ENCODE results near the gene ETV1.

Gene ETV1

GRCh38 chr7:13912715-13913278 lies 76.7 kb downstream of the ETV1 start:
- TF ChIP-seq FOXM1 (IDR thresholded peaks at IDR 0.05; ENCODE audit: borderline replicate concordance, low read depth) (no peak), USF1 (IDR thresholded peaks at IDR 0.05) (no peak), NFIC (IDR thresholded peaks at IDR 0.05) (no peak), ZBTB7A (IDR thresholded peaks at IDR 0.05; ENCODE audit: low read depth) (no peak), MAX (IDR thresholded peaks at IDR 0.05) (no peak), EP300 (IDR thresholded peaks at IDR 0.05; ENCODE audit: borderline replicate concordance) (no peak), RAD21 (IDR thresholded peaks at IDR 0.05; ENCODE audit: low read depth) (no peak)
- TF ChIP-seq, protein P1, sequence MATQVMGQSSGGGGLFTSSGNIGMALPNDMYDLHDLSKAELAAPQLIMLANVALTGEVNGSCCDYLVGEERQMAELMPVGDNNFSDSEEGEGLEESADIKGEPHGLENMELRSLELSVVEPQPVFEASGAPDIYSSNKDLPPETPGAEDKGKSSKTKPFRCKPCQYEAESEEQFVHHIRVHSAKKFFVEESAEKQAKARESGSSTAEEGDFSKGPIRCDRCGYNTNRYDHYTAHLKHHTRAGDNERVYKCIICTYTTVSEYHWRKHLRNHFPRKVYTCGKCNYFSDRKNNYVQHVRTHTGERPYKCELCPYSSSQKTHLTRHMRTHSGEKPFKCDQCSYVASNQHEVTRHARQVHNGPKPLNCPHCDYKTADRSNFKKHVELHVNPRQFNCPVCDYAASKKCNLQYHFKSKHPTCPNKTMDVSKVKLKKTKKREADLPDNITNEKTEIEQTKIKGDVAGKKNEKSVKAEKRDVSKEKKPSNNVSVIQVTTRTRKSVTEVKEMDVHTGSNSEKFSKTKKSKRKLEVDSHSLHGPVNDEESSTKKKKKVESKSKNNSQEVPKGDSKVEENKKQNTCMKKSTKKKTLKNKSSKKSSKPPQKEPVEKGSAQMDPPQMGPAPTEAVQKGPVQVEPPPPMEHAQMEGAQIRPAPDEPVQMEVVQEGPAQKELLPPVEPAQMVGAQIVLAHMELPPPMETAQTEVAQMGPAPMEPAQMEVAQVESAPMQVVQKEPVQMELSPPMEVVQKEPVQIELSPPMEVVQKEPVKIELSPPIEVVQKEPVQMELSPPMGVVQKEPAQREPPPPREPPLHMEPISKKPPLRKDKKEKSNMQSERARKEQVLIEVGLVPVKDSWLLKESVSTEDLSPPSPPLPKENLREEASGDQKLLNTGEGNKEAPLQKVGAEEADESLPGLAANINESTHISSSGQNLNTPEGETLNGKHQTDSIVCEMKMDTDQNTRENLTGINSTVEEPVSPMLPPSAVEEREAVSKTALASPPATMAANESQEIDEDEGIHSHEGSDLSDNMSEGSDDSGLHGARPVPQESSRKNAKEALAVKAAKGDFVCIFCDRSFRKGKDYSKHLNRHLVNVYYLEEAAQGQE (IDR thresholded peaks at IDR 0.05; ENCODE audit: low read depth), result no peak

DNA sequence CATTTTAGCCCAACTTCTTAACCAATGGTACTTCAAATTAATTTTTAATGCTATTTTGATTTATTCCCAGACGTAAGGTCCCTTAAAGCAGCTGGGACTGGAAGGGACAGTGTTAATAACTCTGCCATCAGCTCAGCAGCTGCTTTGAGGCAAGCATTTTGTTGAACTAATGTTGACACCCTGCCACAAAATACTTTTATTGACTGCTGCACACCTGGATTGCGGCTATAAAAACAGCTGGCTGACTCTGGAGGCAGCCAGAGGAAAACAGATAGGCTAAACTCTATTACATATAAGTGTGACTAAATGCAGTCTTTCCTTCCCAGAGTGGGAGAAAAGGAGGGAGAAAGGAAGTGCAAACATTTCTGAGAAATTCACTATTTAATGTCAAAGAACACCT lies 77.6 kb downstream of the ETV1 start:
- TF ChIP-seq ZBTB7A (IDR thresholded peaks at IDR 0.05; ENCODE audit: low read depth) (no peak), TCF12 (IDR thresholded peaks at IDR 0.05; ENCODE audit: low read depth) (no peak), TEAD4 (IDR thresholded peaks at IDR 0.05) (no peak), EGR1 (IDR thresholded peaks at IDR 0.05) (no peak), MAX (IDR thresholded peaks at IDR 0.05) (no peak), RAD21 (IDR thresholded peaks at IDR 0.05; ENCODE audit: low read depth) (no peak), EP300 (IDR thresholded peaks at IDR 0.05; ENCODE audit: borderline replicate concordance) (no peak), USF1 (IDR thresholded peaks at IDR 0.05) (no peak), TAF1 (IDR thresholded peaks at IDR 0.05; ENCODE audit: low read depth) (no peak), YY1 (IDR thresholded peaks at IDR 0.05; ENCODE audit: low read depth) (no peak), CEBPB (IDR thresholded peaks at IDR 0.05) (no peak), FOXM1 (IDR thresholded peaks at IDR 0.05; ENCODE audit: borderline replicate concordance, low read depth) (no peak), CREB1 (IDR thresholded peaks at IDR 0.05; ENCODE audit: low read depth) (no peak), NFIC (IDR thresholded peaks at IDR 0.05) (no peak)
- TF ChIP-seq, protein P1 (IDR thresholded peaks at IDR 0.05; ENCODE audit: low read depth), result no peak

DNA sequence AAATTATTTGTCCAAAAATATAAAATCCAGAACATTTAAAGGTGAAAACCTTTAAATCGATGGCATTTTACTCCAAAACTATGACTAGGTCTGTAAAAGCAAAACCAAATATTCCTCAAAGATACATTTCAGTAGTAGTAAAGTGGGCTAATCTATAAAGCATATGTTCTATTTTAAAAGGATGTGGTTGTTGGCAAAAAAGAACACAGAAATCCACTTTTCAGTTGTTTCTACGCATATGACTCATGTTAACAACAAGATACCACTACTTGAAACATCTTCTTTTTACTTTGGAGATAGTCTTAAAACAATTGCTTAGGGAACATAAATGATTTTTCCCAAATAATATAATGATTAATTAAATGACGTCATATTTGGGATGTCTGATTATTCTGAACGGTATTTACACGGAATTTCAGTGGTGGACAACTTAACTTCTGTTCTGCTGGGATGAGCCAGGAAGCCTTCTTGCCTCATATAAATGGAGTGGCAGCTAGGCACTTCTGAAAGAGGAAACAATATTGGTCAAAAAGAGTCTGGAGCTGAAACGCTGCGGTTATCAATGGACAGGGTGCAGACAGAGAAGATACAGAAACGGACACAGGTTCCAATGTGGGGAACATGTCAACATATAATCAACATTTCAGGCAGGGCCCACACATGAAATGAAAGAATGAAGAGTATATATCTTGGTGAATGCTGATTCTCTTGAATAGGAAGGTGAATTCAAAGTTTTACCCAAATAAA lies 78.5 kb downstream of the ETV1 start:
- TF ChIP-seq CREB1 (IDR thresholded peaks at IDR 0.05; ENCODE audit: low read depth) (no peak), EP300 (IDR thresholded peaks at IDR 0.05; ENCODE audit: borderline replicate concordance) (no peak), YY1 (IDR thresholded peaks at IDR 0.05; ENCODE audit: low read depth) (no peak), EGR1 (IDR thresholded peaks at IDR 0.05) (no peak), RAD21 (IDR thresholded peaks at IDR 0.05; ENCODE audit: low read depth) (no peak), FOXM1 (IDR thresholded peaks at IDR 0.05; ENCODE audit: borderline replicate concordance, low read depth) (no peak), CEBPB (IDR thresholded peaks at IDR 0.05) (no peak), NFIC (IDR thresholded peaks at IDR 0.05) (no peak), TEAD4 (IDR thresholded peaks at IDR 0.05) (no peak), ZBTB7A (IDR thresholded peaks at IDR 0.05; ENCODE audit: low read depth) (no peak), MAX (IDR thresholded peaks at IDR 0.05) (no peak), USF1 (IDR thresholded peaks at IDR 0.05) (no peak), TAF1 (IDR thresholded peaks at IDR 0.05; ENCODE audit: low read depth) (no peak), TCF12 (IDR thresholded peaks at IDR 0.05; ENCODE audit: low read depth) (no peak)
- TF ChIP-seq, protein P1 (IDR thresholded peaks at IDR 0.05; ENCODE audit: low read depth), result no peak
